OCI-LY3 (cell line): Measurements from ENCODE around the gene HES2.

ENCODE experiments used
- CTCF ChIP-seq: fragments of 200-600, 300-600 bp; sonication (generic); IDR thresholded peaks from 2 replicates; pipeline ENCODE4 v1.5.1; 2014; ENCODE audit warnings: antibody characterized with exemption, low read length, low read depth
- EZH2phosphoT487 ChIP-seq: fragments of 200-600 bp; shearing (Covaris generic); IDR thresholded peaks from 2 replicates; pipeline ENCODE4 v1.6.1; 2018; ENCODE audit warnings: antibody characterized with exemption, mixed run types, low read depth

- TF ChIP-seq CTCF: peak; percentile 59
- no peak for TF ChIP-seq EZH2phosphoT487
These were observed 3.7 kb upstream of the HES2 start for GRCh38 chr1:6423321-6423999.
